Effector memory CD8-positive, alpha-beta T cell (primary cell): ENCODE results near the gene LIX1.
"Not testable (repeated sequence)": the region's sequence is repeated elsewhere in the genome, so short reads cannot be mapped to it uniquely, and the experiment has no call there.

Experiments
- ATAC-seq: fragments of 150-1000 bp; cut with Tn5 transposase; replicated peaks from 2 replicates; pipeline ENCODE4 v1.10.0; 2021; ENCODE audit warnings: mild to moderate bottlenecking, moderate library complexity
- DNase-seq, 3 experiments: peaks; one replicate each; pipeline ENCODE4 v3.0.0; 2021
- H3K27ac Mint-ChIP-seq, 2 donors: one replicate each; pipeline ENCODE4 v1.8.0; 2022; ENCODE audit warnings: mild to moderate bottlenecking in 2 of 2, mixed read lengths in 2 of 2, moderate library complexity in 2 of 2
- H3K27me3 Mint-ChIP-seq, 2 donors: one replicate each; pipeline ENCODE4 v1.8.0; 2022; ENCODE audit warnings: mixed read lengths in 2 of 2
- H3K36me3 Mint-ChIP-seq: one replicate; pipeline ENCODE4 v1.8.0; 2022; ENCODE audit warnings: mild to moderate bottlenecking, moderate library complexity, mixed read lengths; ENCODE audit not compliant: insufficient read depth
- H3K4me1 Mint-ChIP-seq, 2 donors: one replicate each; pipeline ENCODE4 v1.8.0; 2022; ENCODE audit warnings: low read depth in 2 of 2, mixed read lengths in 2 of 2
- H3K4me3 Mint-ChIP-seq, 2 donors: one replicate each; pipeline ENCODE4 v1.8.0; 2022; ENCODE audit warnings: mild to moderate bottlenecking in 2 of 2, mixed read lengths in 2 of 2, moderate library complexity in 2 of 2
- H3K9me3 Mint-ChIP-seq, 2 donors: one replicate each; pipeline ENCODE4 v1.8.0; 2022; ENCODE audit warnings: mixed read lengths in 2 of 2

The LIX1 gene

GRCh38 chr5:97163790-97164285 is 21.4 kb upstream of the LIX1 start:
- Mint-ChIP-seq H3K4me3 (no peak overlapping the region), H3K36me3 (peaks cover 32% of the 10 kb centered on the region), H3K9me3 (no peaks in the 10 kb centered on the region), H3K27ac (no peak overlapping the region), H3K27me3 (no peaks in the 10 kb centered on the region), H3K4me1 (peaks cover 0 to 4% of the 10 kb centered on the region in 2 donors)
- DNase-seq (no peak), ATAC-seq (no peak)

GRCh38 chr5:97163360-97163764 is 21.0 kb upstream of the LIX1 start:
- Mint-ChIP-seq H3K4me3 (no peak overlapping the region), H3K27ac (no peak overlapping the region), H3K9me3 (peaks cover 0 to 4% of the 10 kb centered on the region in 2 donors), H3K27me3 (no peaks in the 10 kb centered on the region), H3K4me1 (peaks cover 0 to 4% of the 10 kb centered on the region in 2 donors), H3K36me3 (peaks cover 33% of the 10 kb centered on the region)
- no peak for DNase-seq
- peak; percentile 35 for ATAC-seq

DNA sequence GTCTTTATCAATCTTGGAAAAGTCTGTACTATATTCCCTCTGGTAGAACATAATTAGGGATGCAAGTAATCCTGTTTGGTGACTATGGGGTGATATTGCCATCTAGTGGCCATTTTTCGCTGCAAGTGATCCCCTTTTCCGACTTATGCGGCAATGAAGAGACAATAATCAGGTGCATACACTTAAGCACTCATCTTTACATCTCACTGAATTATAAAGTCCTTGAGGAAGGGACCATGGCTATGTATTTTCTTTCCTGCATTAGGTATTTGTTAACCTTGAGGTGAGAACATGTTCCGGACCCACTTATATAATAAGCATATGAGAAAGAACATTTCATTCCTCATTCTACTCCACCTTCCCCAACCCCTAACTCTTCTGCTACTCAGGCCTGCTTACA is 19.6 kb upstream of the LIX1 start:
- Mint-ChIP-seq H3K27ac (no peak overlapping the region), H3K4me1 (no peaks in the 10 kb centered on the region), H3K27me3 (no peaks in the 10 kb centered on the region), H3K36me3 (peaks cover 24% of the 10 kb centered on the region), H3K9me3 (peaks cover 8 to 15% of the 10 kb centered on the region in 2 donors), H3K4me3 (no peak overlapping the region)
- ATAC-seq (peak; percentile 58), DNase-seq (peak; percentile 48 to 52 (median 49))

DNA sequence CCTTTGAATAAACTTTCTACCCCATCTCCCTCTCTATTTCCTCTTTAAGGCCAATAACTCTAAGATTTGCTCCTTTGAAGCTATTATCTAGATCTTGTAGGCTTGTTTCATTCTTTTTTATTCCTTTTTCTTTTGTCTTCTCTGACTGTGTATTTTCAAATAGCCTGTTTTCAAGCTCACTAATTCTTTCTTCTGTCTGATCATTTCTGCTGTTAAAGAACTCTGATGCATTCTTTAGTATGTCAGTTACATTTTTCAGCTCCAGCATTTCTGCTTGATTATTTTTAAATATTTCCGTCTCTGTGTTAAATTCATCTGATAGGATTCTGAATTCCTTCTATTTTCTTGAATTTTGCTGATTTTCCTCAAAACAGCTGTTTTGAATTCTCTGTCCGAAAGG is 15.3 kb upstream of the LIX1 start:
- Mint-ChIP-seq H3K27ac (no peak overlapping the region), H3K9me3 (peaks cover 8 to 22% of the 10 kb centered on the region in 2 donors), H3K4me3 (no peak overlapping the region), H3K4me1 (no peaks in the 10 kb centered on the region), H3K27me3 (no peaks in the 10 kb centered on the region), H3K36me3 (peaks cover 7% of the 10 kb centered on the region)
- DNase-seq: no peak
- no peak for ATAC-seq

- H3K9me3 Mint-ChIP-seq: peaks cover 0 to under 1% of the 10 kb centered on the region in 2 donors
- no peak overlapping the region for H3K4me3 Mint-ChIP-seq
- H3K4me1 Mint-ChIP-seq: no peaks in the 10 kb centered on the region
- no peak overlapping the region for H3K27ac Mint-ChIP-seq
- DNase-seq (no peak), ATAC-seq (no peak)
- no peaks in the 10 kb centered on the region for H3K27me3 Mint-ChIP-seq
- no peaks in the 10 kb centered on the region for H3K36me3 Mint-ChIP-seq
These were observed 9.0 kb upstream of the LIX1 start for GRCh38 chr5:97151370-97151769.

DNA sequence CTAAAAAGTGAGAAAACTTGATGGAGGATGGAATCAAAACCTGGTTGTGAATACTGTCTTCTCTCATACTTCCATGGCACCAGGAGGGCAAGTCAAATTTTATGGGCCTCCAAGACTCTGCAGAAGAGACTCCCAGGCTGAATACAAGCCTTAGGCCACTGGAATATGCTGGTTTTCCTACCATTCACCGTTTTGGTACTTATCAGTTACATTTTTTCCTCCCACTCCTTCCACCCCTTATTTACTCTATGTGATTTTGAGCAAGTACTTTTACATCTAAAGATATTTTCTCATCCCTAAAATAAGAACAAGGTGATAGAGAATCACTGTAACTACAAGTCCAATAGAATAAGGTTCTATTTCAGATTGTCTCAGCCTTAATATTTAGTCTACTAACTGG is 8.0 kb upstream of the LIX1 start:
- Mint-ChIP-seq H3K4me1 (no peaks in the 10 kb centered on the region), H3K36me3 (no peaks in the 10 kb centered on the region), H3K27ac (no peak overlapping the region), H3K9me3 (no peaks in the 10 kb centered on the region), H3K4me3 (no peak overlapping the region), H3K27me3 (no peaks in the 10 kb centered on the region)
- DNase-seq: no peak
- no peak for ATAC-seq

DNA sequence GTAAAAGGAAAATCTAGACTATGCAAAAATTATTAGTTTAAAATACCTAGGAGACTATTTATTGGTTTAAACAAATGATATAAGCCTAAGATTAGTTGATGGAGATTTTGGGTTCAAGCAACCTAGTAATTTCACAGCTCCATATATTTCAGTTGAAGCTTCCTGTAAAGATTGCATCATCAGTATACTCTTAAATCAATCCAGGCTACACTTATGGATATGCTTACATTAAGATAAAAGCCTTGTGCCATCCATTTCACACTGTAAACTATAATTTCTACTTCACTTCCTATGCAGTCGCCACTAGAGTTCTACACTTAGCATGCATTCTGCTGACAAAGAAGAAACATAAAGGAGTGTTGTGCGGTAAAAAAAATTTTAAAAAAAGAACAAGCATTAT is 7.3 kb upstream of the LIX1 start:
- DNase-seq (no peak), ATAC-seq (no peak)
- Mint-ChIP-seq H3K9me3 (no peaks in the 10 kb centered on the region), H3K4me3 (no peak overlapping the region), H3K4me1 (no peaks in the 10 kb centered on the region), H3K36me3 (no peaks in the 10 kb centered on the region), H3K27ac (no peak overlapping the region), H3K27me3 (no peaks in the 10 kb centered on the region)

GRCh38 chr5:97148288-97148687 is 5.9 kb upstream of the LIX1 start:
- ATAC-seq (no peak), DNase-seq (no peak)
- Mint-ChIP-seq H3K4me3 (no peak overlapping the region), H3K4me1 (no peaks in the 10 kb centered on the region), H3K9me3 (no peaks in the 10 kb centered on the region), H3K27ac (no peak overlapping the region), H3K27me3 (no peaks in the 10 kb centered on the region), H3K36me3 (no peaks in the 10 kb centered on the region)

DNA sequence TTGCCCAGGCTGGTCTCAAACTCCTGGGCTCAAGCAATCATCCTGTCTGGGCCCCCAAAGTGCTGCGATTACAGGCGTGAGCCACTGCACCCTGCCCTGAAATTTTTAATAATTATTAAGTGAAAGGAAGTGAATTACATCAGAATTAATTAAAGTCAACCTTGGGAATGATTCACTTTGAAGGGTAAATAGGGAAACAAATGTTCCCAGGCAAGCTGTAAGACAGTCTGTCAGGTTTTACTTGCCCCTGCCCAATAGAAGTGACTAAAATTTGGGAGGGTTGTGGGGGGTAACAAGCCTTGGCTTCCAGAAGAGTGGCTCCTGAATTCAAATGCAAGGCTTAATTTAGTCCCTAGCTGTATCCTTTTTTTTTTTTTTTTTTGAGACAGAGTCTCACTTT is 1.3 kb upstream of the LIX1 start:
- ATAC-seq (no peak), DNase-seq (no peak)
- H3K4me1 Mint-ChIP-seq: no peaks in the 10 kb centered on the region
- H3K9me3 Mint-ChIP-seq: no peaks in the 10 kb centered on the region
- H3K27ac Mint-ChIP-seq: no peak overlapping the region
- peaks cover 26 to 32% of the 10 kb centered on the region in 2 donors for H3K27me3 Mint-ChIP-seq
- H3K36me3 Mint-ChIP-seq: no peaks in the 10 kb centered on the region
- H3K4me3 Mint-ChIP-seq: no peak overlapping the region

DNA sequence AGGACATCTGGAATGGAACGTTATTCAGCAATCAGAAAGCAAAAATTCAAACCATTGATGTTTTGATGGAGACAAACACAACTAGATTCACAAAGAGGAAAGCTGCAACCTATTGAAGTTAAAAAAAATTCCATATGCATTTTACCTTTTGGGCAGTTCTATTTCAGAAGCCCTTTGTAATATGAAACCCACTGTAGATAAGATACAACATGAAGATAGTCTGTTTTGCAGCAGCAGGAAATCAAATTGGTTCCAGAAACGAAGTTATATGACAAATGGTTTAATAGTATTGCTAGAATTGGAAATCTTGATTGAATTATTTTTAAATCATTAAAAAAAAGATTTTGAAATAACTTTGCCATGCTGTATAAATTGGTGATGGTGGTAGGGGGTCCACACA is 872 bp downstream of the LIX1 start:
- Mint-ChIP-seq H3K4me3 (no peak overlapping the region), H3K27me3 (peaks cover 30 to 32% of the 10 kb centered on the region in 2 donors), H3K9me3 (no peaks in the 10 kb centered on the region), H3K27ac (no peak overlapping the region), H3K36me3 (no peaks in the 10 kb centered on the region), H3K4me1 (no peaks in the 10 kb centered on the region)
- DNase-seq (no peak), ATAC-seq (no peak)

GRCh38 chr5:97141031-97141430 is 1.4 kb downstream of the LIX1 start:
- Mint-ChIP-seq H3K4me3 (no peak overlapping the region), H3K4me1 (no peaks in the 10 kb centered on the region), H3K36me3 (no peaks in the 10 kb centered on the region), H3K27me3 (peaks cover 30 to 32% of the 10 kb centered on the region in 2 donors), H3K27ac (no peak overlapping the region), H3K9me3 (no peaks in the 10 kb centered on the region)
- ATAC-seq (no peak), DNase-seq (no peak)

GRCh38 chr5:97140250-97140649 is 2.2 kb downstream of the LIX1 start:
- not testable (repeated sequence) for H3K4me3 Mint-ChIP-seq, H3K36me3 Mint-ChIP-seq, H3K9me3 Mint-ChIP-seq, H3K27ac Mint-ChIP-seq, DNase-seq, H3K4me1 Mint-ChIP-seq, ATAC-seq
- H3K27me3 Mint-ChIP-seq: peaks cover 30 to 32% of the 10 kb centered on the region in 2 donors

GRCh38 chr5:97136475-97136874 is 5.9 kb downstream of the LIX1 start:
- Mint-ChIP-seq H3K36me3 (no peaks in the 10 kb centered on the region), H3K27ac (no peak overlapping the region), H3K4me1 (no peaks in the 10 kb centered on the region), H3K27me3 (peaks cover 27 to 33% of the 10 kb centered on the region in 2 donors), H3K9me3 (no peaks in the 10 kb centered on the region), H3K4me3 (no peak overlapping the region)
- no peak for ATAC-seq
- no peak for DNase-seq

- DNase-seq (no peak), ATAC-seq (no peak)
- H3K4me3 Mint-ChIP-seq: no peak overlapping the region
- H3K27me3 Mint-ChIP-seq: peaks cover 27 to 34% of the 10 kb centered on the region in 2 donors
- H3K9me3 Mint-ChIP-seq: no peaks in the 10 kb centered on the region
- no peak overlapping the region for H3K27ac Mint-ChIP-seq
- no peaks in the 10 kb centered on the region for H3K4me1 Mint-ChIP-seq
- H3K36me3 Mint-ChIP-seq: no peaks in the 10 kb centered on the region
These were observed 6.5 kb downstream of the LIX1 start for GRCh38 chr5:97135868-97136267.

GRCh38 chr5:97134634-97135033 is 7.8 kb downstream of the LIX1 start:
- H3K36me3 Mint-ChIP-seq: no peaks in the 10 kb centered on the region
- H3K27me3 Mint-ChIP-seq: peaks cover 16 to 21% of the 10 kb centered on the region in 2 donors
- H3K9me3 Mint-ChIP-seq: no peaks in the 10 kb centered on the region
- no peak for ATAC-seq
- no peak overlapping the region for H3K27ac Mint-ChIP-seq
- H3K4me3 Mint-ChIP-seq: no peak overlapping the region
- no peak for DNase-seq
- no peaks in the 10 kb centered on the region for H3K4me1 Mint-ChIP-seq
